PC-3 (cell line): ENCODE data around the gene SEMA4C.

Experiments used
- CTCF ChIP-seq: fragments of 300-600 bp; sonication (generic); conservative IDR thresholded peaks from 2 replicates; pipeline ENCODE4 v1.5.1; 2017; ENCODE audit warnings: antibody characterized with exemption, low read depth, mild to moderate bottlenecking, low read length
- EZH2 ChIP-seq: fragments of 300-600 bp; sonication (generic); IDR thresholded peaks from one replicate; pipeline ENCODE4 v1.6.1; 2017; ENCODE audit warnings: antibody characterized with exemption, mild to moderate bottlenecking, low read length; ENCODE audit not compliant: unreplicated experiment
- EZH2phosphoT487 ChIP-seq: fragments of 300-600 bp; sonication (generic); IDR thresholded peaks from 2 replicates; pipeline ENCODE4 v1.6.1; 2018; ENCODE audit warnings: mild to moderate bottlenecking, antibody characterized with exemption, low read length, borderline replicate concordance

GRCh38 chr2:96828874-96829273 lies 41.0 kb downstream of the SEMA4C start:
- TF ChIP-seq CTCF: no peak
- TF ChIP-seq EZH2: no peak
- TF ChIP-seq EZH2phosphoT487: no peak
